ENCODE results near the gene TMEM95. TPM values are rescaled to one million over a fixed set of nuclear protein-coding genes. Genes with fewer than 3 reads are reported as not detected.
"Not testable (repeated sequence)": the region's sequence is repeated elsewhere in the genome, so short reads cannot be mapped to it uniquely, and the experiment has no call there.

The TMEM95 gene
- total and polyA plus RNA-seq, 10 of the 15 experiments (the other 5 are each of a cell fraction or from before 2014, with no cell fraction given) = 0.05 to 0.28 TPM; not detected in 8

DNA sequence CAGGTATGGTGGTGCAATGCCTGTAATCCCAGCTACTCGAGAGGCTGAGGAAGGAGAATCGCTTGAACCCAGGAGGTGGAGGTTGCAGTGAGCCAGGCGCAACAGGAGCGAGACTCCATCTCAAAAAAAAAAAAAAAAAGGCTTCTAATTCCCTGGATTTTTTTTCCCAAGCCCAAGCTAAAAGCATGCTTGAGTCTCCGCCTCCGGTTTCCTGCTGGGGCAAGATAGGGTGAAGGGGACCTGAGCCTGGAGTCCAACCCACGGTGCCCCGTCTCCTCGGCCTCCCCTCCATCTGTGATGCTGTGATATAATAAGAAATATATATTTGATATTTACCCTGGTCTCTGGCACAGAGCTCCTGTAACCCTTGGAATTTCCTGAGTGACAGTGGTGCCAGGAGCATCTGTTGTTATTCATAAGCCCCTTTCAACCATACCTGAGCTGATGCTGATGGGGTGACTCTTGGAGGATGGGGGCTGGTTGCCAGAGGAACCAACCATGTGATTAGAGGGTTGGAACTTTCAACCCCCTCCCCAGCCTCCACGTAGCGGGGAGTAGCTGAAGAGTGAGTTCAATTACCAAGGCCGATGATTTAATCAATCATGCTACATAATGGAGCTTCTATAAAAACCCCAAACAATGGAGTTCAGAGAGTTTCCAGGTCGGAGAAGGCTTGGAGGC lies 13.1 kb downstream of the TMEM95 start:
- no peak for TF ChIP-seq RFX5 (IDR thresholded peaks at IDR 0.05; ENCODE audit: low read depth, low read length)
- no peak for TF ChIP-seq POLR2AphosphoS2 (IDR thresholded peaks at IDR 0.05; ENCODE audit: low read depth, low read length)
- TF ChIP-seq STAT3 (IDR thresholded peaks at IDR 0.05; ENCODE audit: low read depth, low read length) = no peak
- no peak for TF ChIP-seq YY1 (IDR thresholded peaks at IDR 0.05; ENCODE audit: low read depth, low read length)
- TF ChIP-seq ZNF622 (IDR thresholded peaks at IDR 0.05) = no peak
- TF ChIP-seq, protein P1, sequence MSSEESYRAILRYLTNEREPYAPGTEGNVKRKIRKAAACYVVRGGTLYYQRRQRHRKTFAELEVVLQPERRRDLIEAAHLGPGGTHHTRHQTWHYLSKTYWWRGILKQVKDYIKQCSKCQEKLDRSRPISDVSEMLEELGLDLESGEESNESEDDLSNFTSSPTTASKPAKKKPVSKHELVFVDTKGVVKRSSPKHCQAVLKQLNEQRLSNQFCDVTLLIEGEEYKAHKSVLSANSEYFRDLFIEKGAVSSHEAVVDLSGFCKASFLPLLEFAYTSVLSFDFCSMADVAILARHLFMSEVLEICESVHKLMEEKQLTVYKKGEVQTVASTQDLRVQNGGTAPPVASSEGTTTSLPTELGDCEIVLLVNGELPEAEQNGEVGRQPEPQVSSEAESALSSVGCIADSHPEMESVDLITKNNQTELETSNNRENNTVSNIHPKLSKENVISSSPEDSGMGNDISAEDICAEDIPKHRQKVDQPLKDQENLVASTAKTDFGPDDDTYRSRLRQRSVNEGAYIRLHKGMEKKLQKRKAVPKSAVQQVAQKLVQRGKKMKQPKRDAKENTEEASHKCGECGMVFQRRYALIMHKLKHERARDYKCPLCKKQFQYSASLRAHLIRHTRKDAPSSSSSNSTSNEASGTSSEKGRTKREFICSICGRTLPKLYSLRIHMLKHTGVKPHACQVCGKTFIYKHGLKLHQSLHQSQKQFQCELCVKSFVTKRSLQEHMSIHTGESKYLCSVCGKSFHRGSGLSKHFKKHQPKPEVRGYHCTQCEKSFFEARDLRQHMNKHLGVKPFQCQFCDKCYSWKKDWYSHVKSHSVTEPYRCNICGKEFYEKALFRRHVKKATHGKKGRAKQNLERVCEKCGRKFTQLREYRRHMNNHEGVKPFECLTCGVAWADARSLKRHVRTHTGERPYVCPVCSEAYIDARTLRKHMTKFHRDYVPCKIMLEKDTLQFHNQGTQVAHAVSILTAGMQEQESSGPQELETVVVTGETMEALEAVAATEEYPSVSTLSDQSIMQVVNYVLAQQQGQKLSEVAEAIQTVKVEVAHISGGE (CRISPR knock-in tag; IDR thresholded peaks at IDR 0.05) = no peak
- no peak overlapping the region for H3K4me2 ChIP-seq (ENCODE audit: control insufficient read depth, insufficient read depth)
- H3K27ac ChIP-seq (ENCODE audit: control insufficient read depth, insufficient read depth) = no peak overlapping the region
- no peaks in the 10 kb centered on the region for H3K4me1 ChIP-seq (ENCODE audit: control insufficient read depth, insufficient read depth, low read length)
- no TSS peak for BruUV-seq (replicated peaks)
- no peaks in the 10 kb centered on the region for H3K9me3 ChIP-seq (replicated peaks; ENCODE audit: control insufficient read depth, insufficient read depth, low read length)
- FAIRE-seq (no peak), ATAC-seq (no peak), DNase-seq (ENCODE audit: low read depth, low spot score) (no peak)
- no peak overlapping the region for H2AFZ ChIP-seq (ENCODE audit: control insufficient read depth, low read depth, low read length)
- no peak overlapping the region for H3K4me3 ChIP-seq
- no peaks in the 10 kb centered on the region for H3K79me2 ChIP-seq (ENCODE audit: control insufficient read depth, insufficient read depth, low read length)
- in situ Hi-C loops (cut with MboI) (no loop called here), intact Hi-C loops (cut with micrococcal nuclease; ENCODE audit: unreplicated experiment) (no loop called here)
- ChIA-PET RAD21 (ENCODE audit: unreplicated experiment) (interaction anchor here (0.6 kb wide), 1 partner anchor 141 kb away, joined by 3 read pairs; no protein-coding TSS in a partner anchor), POLR2A (no interaction called here), CTCF (interaction anchor here (1.1 to 1.6 kb wide), 2 partner anchors 12 to 13 kb away, joined by 5 to 6 read pairs; partner anchors contain the start of gene TMEM95), SMC1A (ENCODE audit: uncharacterized antibody, unreplicated experiment) (no interaction called here)
- H3K36me3 ChIP-seq (ENCODE audit: control insufficient read depth in 2 of 2, insufficient read depth in 2 of 2, low read length in 1 of 2) = no peaks in the 10 kb centered on the region
- WGBS (ENCODE audit: insufficient coverage, insufficient replicate concordance, low lambda C conversion rate, missing lambda C conversion rate) = 51% methylated on average over 12 of the region's 13 CpGs
- no peak overlapping the region for H3K9ac ChIP-seq (ENCODE audit: control insufficient read depth, insufficient read depth, low read length)
- no peaks in the 10 kb centered on the region for H4K20me1 ChIP-seq (ENCODE audit: control insufficient read depth, insufficient read depth)
- no peaks in the 10 kb centered on the region for H3K27me3 ChIP-seq (replicated peaks in 1 of 2; ENCODE audit: control insufficient read depth in 2 of 2, insufficient read depth in 2 of 2, low read length in 1 of 2)

DNA sequence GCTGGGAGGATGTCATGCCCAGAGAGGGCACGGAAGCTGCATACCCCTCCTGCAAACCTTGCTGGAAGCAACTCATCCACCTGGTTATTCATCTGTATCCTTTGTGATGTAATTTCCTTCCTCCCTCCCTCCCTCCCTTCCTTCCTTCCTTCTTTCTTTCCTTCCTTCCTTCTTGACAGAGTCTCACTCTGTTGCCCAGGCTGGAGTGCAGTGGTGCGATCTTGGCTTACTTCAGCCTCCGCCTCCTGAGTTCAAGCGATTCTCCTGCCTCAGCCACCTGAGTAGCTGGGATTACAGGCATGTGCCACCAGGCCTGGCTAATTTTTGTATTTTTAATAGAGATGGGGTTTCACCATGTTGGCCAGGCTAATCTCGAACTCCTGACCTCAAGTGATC lies 13.6 kb downstream of the TMEM95 start:
- RAD21 ChIA-PET (ENCODE audit: unreplicated experiment); SMC1A ChIA-PET (ENCODE audit: uncharacterized antibody, unreplicated experiment); H4K20me1 ChIP-seq (ENCODE audit: control insufficient read depth, insufficient read depth); ATAC-seq; H3K27me3 ChIP-seq (replicated peaks in 1 of 2; ENCODE audit: control insufficient read depth in 2 of 2, insufficient read depth in 2 of 2, low read length in 1 of 2); BruUV-seq (replicated peaks); intact Hi-C loops (cut with micrococcal nuclease; ENCODE audit: unreplicated experiment); H2AFZ ChIP-seq (ENCODE audit: control insufficient read depth, low read depth, low read length); H3K9ac ChIP-seq (ENCODE audit: control insufficient read depth, insufficient read depth, low read length); DNase-seq (ENCODE audit: low read depth, low spot score); H3K4me2 ChIP-seq (ENCODE audit: control insufficient read depth, insufficient read depth); H3K27ac ChIP-seq (ENCODE audit: control insufficient read depth, insufficient read depth); H3K9me3 ChIP-seq (replicated peaks; ENCODE audit: control insufficient read depth, insufficient read depth, low read length); H3K79me2 ChIP-seq (ENCODE audit: control insufficient read depth, insufficient read depth, low read length); H3K4me1 ChIP-seq (ENCODE audit: control insufficient read depth, insufficient read depth, low read length); H3K36me3 ChIP-seq (ENCODE audit: control insufficient read depth in 2 of 2, insufficient read depth in 2 of 2, low read length in 1 of 2); POLR2A ChIA-PET; H3K4me3 ChIP-seq; FAIRE-seq; in situ Hi-C loops (cut with MboI): not testable (repeated sequence)
- WGBS (ENCODE audit: insufficient coverage, insufficient replicate concordance, low lambda C conversion rate, missing lambda C conversion rate) = 60% methylated on average over 5 of the region's 5 CpGs
- CTCF ChIA-PET = interaction anchor here (1.1 to 1.6 kb wide), 2 partner anchors 13 to 14 kb away, joined by 5 to 6 read pairs; partner anchors contain the start of gene TMEM95

Data from GM12878 (cell line).